SK-N-SH (cell line): ENCODE data around the gene CPNE2. TPM values are rescaled to one million over a fixed set of nuclear protein-coding genes. Genes with fewer than 3 reads are reported as not detected.

Source experiments
- CTCF ChIA-PET: fragments of 300-600, 350-600 bp; formaldehyde crosslinking; extraction: SDS; loops from one replicate; lab custom pipeline; 2021; lab: Yijun Ruan, JAX
- POLR2A ChIA-PET: fragments of 350-600 bp; sonication (Branson Sonifier 250); formaldehyde crosslinking; extraction: SDS; loops from one replicate; lab custom pipeline; 2020; ENCODE audit warnings: antibody characterized with exemption, inconsistent platforms; lab: Yijun Ruan, JAX
- DNase-seq: peaks from one replicate; pipeline ENCODE4 v3.0.0; 2012
- H2AFZ ChIP-seq: fragments of 200-600 bp; sonication (generic); 2 replicates; pipeline ENCODE4 v1.8.1; 2016; ENCODE audit warnings: antibody characterized with exemption, mild to moderate bottlenecking, low read depth
- H3F3A ChIP-seq: fragments of 200-600 bp; sonication (generic); replicated peaks from 2 replicates; pipeline ENCODE3; 2016; ENCODE audit warnings: antibody characterized with exemption, mild to moderate bottlenecking; ENCODE audit not compliant: insufficient read depth
- H3K27ac ChIP-seq, 2 experiments: fragments of 200-500 bp in 1 of 2; fragments of 200-600 bp in 1 of 2; sonication (Bioruptor generic) in 1 of 2; sonication (generic), shearing (Covaris generic) in 1 of 2; 2 replicates each; pipeline versions ENCODE4 v1.5.1 to v1.6.1; 2014 to 2016; ENCODE audit warnings: low read depth in 2 of 2, inconsistent platforms in 1 of 2, low read length in 1 of 2, mild to moderate bottlenecking in 1 of 2, mixed read lengths in 1 of 2
- H3K27me3 ChIP-seq: fragments of 200-600 bp; sonication (generic), shearing (Covaris generic); 2 replicates; pipeline ENCODE4 v1.6.1; 2016; ENCODE audit warnings: mixed run types; ENCODE audit not compliant: insufficient read depth
- H3K36me3 ChIP-seq, 2 experiments: fragments of 200-500 bp in 1 of 2; fragments of 200-600 bp in 1 of 2; sonication (Bioruptor generic) in 1 of 2; sonication (generic) in 1 of 2; replicated peaks in 1 of 2; 2 replicates each; pipeline versions ENCODE3 to v1.5.1; 2014 to 2016; ENCODE audit warnings: low read length in 1 of 2, mild to moderate bottlenecking in 1 of 2; ENCODE audit not compliant: insufficient read depth in 2 of 2, control insufficient read depth in 1 of 2
- H3K4me1 ChIP-seq, 2 experiments: fragments of 200-500 bp in 1 of 2; fragments of 200-600 bp in 1 of 2; sonication (Bioruptor generic) in 1 of 2; sonication (generic), shearing (Covaris generic) in 1 of 2; 2 replicates each; pipeline versions ENCODE4 v1.5.1 to v1.6.1; 2014 to 2016; ENCODE audit warnings: low read depth in 1 of 2, low read length in 1 of 2, mixed run types in 1 of 2; ENCODE audit not compliant: insufficient read depth in 2 of 2, control insufficient read depth in 1 of 2
- H3K4me2 ChIP-seq: fragments of 200-600 bp; sonication (generic), shearing (Covaris generic); 2 replicates; pipeline ENCODE4 v1.6.1; 2017; ENCODE audit warnings: mixed run types
- H3K4me3 ChIP-seq, 2 experiments: fragments of 200-500 bp in 1 of 2; fragments of 200-600 bp in 1 of 2; sonication (Bioruptor generic) in 1 of 2; sonication (generic), shearing (Covaris generic) in 1 of 2; 2 replicates each; pipeline versions ENCODE4 v1.5.1 to v1.8.1; 2014 to 2016; ENCODE audit warnings: low read depth in 2 of 2, inconsistent platforms in 1 of 2, low read length in 1 of 2, mild to moderate bottlenecking in 1 of 2, mixed read lengths in 1 of 2, moderate library complexity in 1 of 2
- H3K79me2 ChIP-seq: fragments of 200-600 bp; sonication (generic); 2 replicates; pipeline ENCODE4 v1.8.1; 2017; ENCODE audit warnings: mild to moderate bottlenecking; ENCODE audit not compliant: insufficient read depth
- H3K9ac ChIP-seq: fragments of 200-600 bp; sonication (generic); 2 replicates; pipeline ENCODE4 v1.6.1; 2017; ENCODE audit warnings: mixed run types
- H3K9me2 ChIP-seq: fragments of 200-600 bp; sonication (generic); 2 replicates; pipeline ENCODE4 v1.6.1; 2017; ENCODE audit warnings: mixed run types
- H3K9me3 ChIP-seq: fragments of 200-600 bp; sonication (generic); 2 replicates; pipeline ENCODE4 v1.6.1; 2017; ENCODE audit warnings: mixed run types, mild to moderate bottlenecking, moderate library complexity
- H4K20me1 ChIP-seq: fragments of 200-600 bp; sonication (generic); 2 replicates; pipeline ENCODE4 v1.6.1; 2017; ENCODE audit warnings: mild to moderate bottlenecking, mixed run types; ENCODE audit not compliant: insufficient read depth
- ELF1 ChIP-seq: IDR thresholded peaks from 2 replicates; pipeline ENCODE4 v1.4.0; 2012
- GABPA ChIP-seq: IDR thresholded peaks from 2 replicates; pipeline ENCODE4 v1.4.0; 2012; ENCODE audit warnings: low read depth, mild to moderate bottlenecking
- GATA2 ChIP-seq: sonication (generic); formaldehyde crosslinking; IDR thresholded peaks from 2 replicates; pipeline ENCODE4 v1.5.0; 2020; ENCODE audit warnings: mild to moderate bottlenecking, missing genetic modification reagents
- MAX ChIP-seq: IDR thresholded peaks from 2 replicates; pipeline ENCODE4 v1.4.0; 2012; ENCODE audit warnings: low read depth
- NFIC ChIP-seq: IDR thresholded peaks from 2 replicates; pipeline ENCODE4 v1.4.0; 2012; ENCODE audit warnings: borderline replicate concordance
- PBX3 ChIP-seq: IDR thresholded peaks from 2 replicates; pipeline ENCODE4; 2012
- TAF1 ChIP-seq: IDR thresholded peaks from 2 replicates; pipeline ENCODE4 v1.6.1; 2012; ENCODE audit warnings: low read depth, mild to moderate bottlenecking, low read length, moderate library complexity, borderline replicate concordance
- TCF12 ChIP-seq: IDR thresholded peaks from 2 replicates; pipeline ENCODE4 v1.4.0; 2012
- USF2 ChIP-seq: fragments of 150-350 bp; IDR thresholded peaks from 2 replicates; pipeline ENCODE4 v1.6.1; 2017; ENCODE audit warnings: antibody characterized with exemption, low read length, low read depth, borderline replicate concordance
- YY1 ChIP-seq: IDR thresholded peaks from 2 replicates; pipeline ENCODE4 v1.4.0; 2012; ENCODE audit warnings: low read depth, mild to moderate bottlenecking
- ZBTB33 ChIP-seq: IDR thresholded peaks from 2 replicates; pipeline ENCODE4 v1.4.0; 2012; ENCODE audit warnings: low read depth, borderline replicate concordance
- WGBS: methylation state at CpG from one replicate; pipeline ENCODE4 v1.1.6; 2017; ENCODE audit warnings: low lambda C conversion rate; 5-methylcytosine and 5-hydroxymethylcytosine counted together
- polyA plus RNA-seq, 3 experiments: library from polyadenylated mRNA; depleted of rRNA; stranded (reverse); fragments of >200 nt; gene quantifications; 2 replicates each; pipeline ENCODE4 v1.2.3, GENCODE V29; 2012

The CPNE2 gene
- polyA plus RNA-seq, 1 of the 3 experiments (the other 2 are of a cell fraction), result 73.0 TPM

GRCh38 chr16:57105184-57105583 lies 12.8 kb downstream of the CPNE2 start:
- Histone ChIP-seq H4K20me1 (peaks cover 5% of the 10 kb centered on the region; the same call in 1 of the 2 replicates), H3F3A (no peaks in the 10 kb centered on the region), H3K9ac (no peak overlapping the region), H3K27ac (peak overlapping the region in 1 of 2 experiments; percentile 3; a peak in 1 of 4 replicates)
- CTCF ChIA-PET, result interaction anchor here (0.9 to 8.6 kb wide), 4 partner anchors 12 to 47 kb away, joined by 3 to 67 read pairs (median 3); partner anchors contain the start of gene CPNE2
- TF ChIP-seq USF2 (no peak), NFIC (no peak), YY1 (no peak)
- TF ChIP-seq, all 33 proteins: peak for 0
- no peak overlapping the region for H2AFZ ChIP-seq
- no peak overlapping the region for H3K4me2 ChIP-seq
- H3K4me1 ChIP-seq, result peaks cover 0 to 16% of the 10 kb centered on the region in 2 experiments; a peak in 1 of 4 replicates
- peaks cover 42% of the 10 kb centered on the region; the same call in 1 of the 2 replicates for H3K79me2 ChIP-seq
- no peaks in the 10 kb centered on the region for H3K27me3 ChIP-seq
- H3K9me2 ChIP-seq, result no peaks in the 10 kb centered on the region
- H3K4me3 ChIP-seq, result no peak overlapping the region
- H3K36me3 ChIP-seq, result no peaks in the 10 kb centered on the region
- no peak for DNase-seq
- POLR2A ChIA-PET, result no interaction called here
- no peaks in the 10 kb centered on the region for H3K9me3 ChIP-seq
- 93% methylated on average over 7 of the region's 7 CpGs for WGBS

GRCh38 chr16:57106767-57107166 lies 14.4 kb downstream of the CPNE2 start:
- no peaks in the 10 kb centered on the region for H3K27me3 ChIP-seq
- POLR2A ChIA-PET, result no interaction called here
- peaks cover 28% of the 10 kb centered on the region; the same call in 1 of the 2 replicates for H3K79me2 ChIP-seq
- H3K9me2 ChIP-seq, result no peaks in the 10 kb centered on the region
- 89% methylated on average over 1 of the region's 2 CpGs for WGBS
- no peaks in the 10 kb centered on the region for H3K9me3 ChIP-seq
- H3K4me1 ChIP-seq, result peaks cover 0 to 16% of the 10 kb centered on the region in 2 experiments; a peak in 1 of 4 replicates
- no peak overlapping the region for H2AFZ ChIP-seq
- TF ChIP-seq ZBTB33, result no peak
- TF ChIP-seq TCF12, result no peak
- no peak for TF ChIP-seq ELF1
- TF ChIP-seq NFIC, result peak; percentile 65
- TF ChIP-seq GATA2 (CRISPR knock-in tag), result no peak
- TF ChIP-seq PBX3, result no peak
- TF ChIP-seq TAF1, result no peak
- TF ChIP-seq GABPA, result no peak
- TF ChIP-seq MAX, result no peak
- CTCF ChIA-PET, result interaction anchor here (1.0 to 8.6 kb wide), 3 partner anchors 10 to 193 kb away, joined by 3 to 67 read pairs (median 3); partner anchors contain the start of gene CPNE2
- H3K4me2 ChIP-seq, result no peak overlapping the region
- H3F3A ChIP-seq, result peaks cover 4% of the 10 kb centered on the region
- no peak overlapping the region; a peak in 1 of 4 replicates for H3K27ac ChIP-seq
- H3K9ac ChIP-seq, result no peak overlapping the region
- H3K36me3 ChIP-seq, result no peaks in the 10 kb centered on the region
- H4K20me1 ChIP-seq, result 0 out of 2 replicates have a peak, but pooled peaks cover 2% of the 10 kb centered on the region
- no peak overlapping the region for H3K4me3 ChIP-seq
- DNase-seq, result peak; percentile 65
